Testis (tissue), 2 donors: ENCODE data around the gene ROR2.

Experiments used
- CTCF ChIP-seq, 3 experiments: fragments of 450-650 bp in 2 of 3; fragments of 200-600 bp in 1 of 3; sonication (generic) in 1 of 3; IDR thresholded peaks; one replicate each; pipeline ENCODE4 v1.5.1; 2016 to 2019; ENCODE audit warnings: antibody characterized with exemption in 3 of 3, mild to moderate bottlenecking in 2 of 3, moderate library complexity in 1 of 3
- POLR2A ChIP-seq: fragments of 450-650 bp; IDR thresholded peaks from one replicate; pipeline ENCODE4 v1.6.1; 2017; ENCODE audit warnings: antibody characterized with exemption, mild to moderate bottlenecking, moderate library complexity

- TF ChIP-seq CTCF (IDR thresholded peaks at IDR 0.05) (no peak), POLR2A (no peak)
These were observed 199.7 kb downstream of the ROR2 start for GRCh38 chr9:91750343-91750742.
